BJ (cell line): ENCODE results near the gene XYLB. TPM values are rescaled to one million over a fixed set of nuclear protein-coding genes. Genes with fewer than 3 reads are reported as not detected.
"Not testable (repeated sequence)": the region's sequence is repeated elsewhere in the genome, so short reads cannot be mapped to it uniquely, and the experiment has no call there.

Source experiments
- CTCF ChIA-PET: fragments of 350-600 bp; formaldehyde crosslinking; extraction: SDS; loops from one replicate; lab custom pipeline; 2021; ENCODE audit warnings: antibody characterized with exemption, inconsistent platforms; lab: Yijun Ruan, JAX
- POLR2A ChIA-PET: fragments of 300-600 bp; sonication (Branson Sonifier 250); formaldehyde crosslinking; extraction: SDS; loops from one replicate; lab custom pipeline; 2021; ENCODE audit warnings: antibody characterized with exemption; lab: Charles Lee
- DNase-seq: peaks from one replicate; pipeline ENCODE4 v3.0.0-alpha.2; 2011; ENCODE audit warnings: low read depth
- H3K27me3 ChIP-seq: 2 replicates; pipeline ENCODE4 v1.6.0; 2011; ENCODE audit warnings: low read length; ENCODE audit not compliant: control insufficient read depth, insufficient read depth
- H3K36me3 ChIP-seq: 2 replicates; pipeline ENCODE4 v1.5.1; 2011; ENCODE audit warnings: low read length; ENCODE audit not compliant: control insufficient read depth, insufficient read depth
- H3K4me3 ChIP-seq: 2 replicates; pipeline ENCODE4 v1.5.1; 2011; ENCODE audit warnings: low read depth, mild to moderate bottlenecking, control low read depth, low read length
- polyA minus RNA-seq: library from RNA; depleted of rRNA, polyadenylated mRNA; stranded (reverse); fragments of >200 nt; gene quantifications from 2 replicates; pipeline ENCODE4 v1.2.3, GENCODE V29; 2011; rRNA and poly(A)+ RNA removed
- polyA plus RNA-seq: library from polyadenylated mRNA; depleted of rRNA; stranded (reverse); fragments of >200 nt; gene quantifications from 2 replicates; pipeline ENCODE4 v1.2.3, GENCODE V29; 2011; rRNA removed
- TF ChIP-seq, protein P1 (sequence below): IDR thresholded peaks from 2 replicates; pipeline ENCODE4 v1.5.1; 2011; ENCODE audit warnings: low read depth, mild to moderate bottlenecking, control low read depth, inconsistent platforms, low read length, moderate library complexity; ENCODE audit not compliant: insufficient read depth

Gene XYLB
- polyA plus RNA-seq (3.0 and 3.2 TPM in 2 replicates), polyA minus RNA-seq (5.2 and 5.3 TPM in 2 replicates)

DNA sequence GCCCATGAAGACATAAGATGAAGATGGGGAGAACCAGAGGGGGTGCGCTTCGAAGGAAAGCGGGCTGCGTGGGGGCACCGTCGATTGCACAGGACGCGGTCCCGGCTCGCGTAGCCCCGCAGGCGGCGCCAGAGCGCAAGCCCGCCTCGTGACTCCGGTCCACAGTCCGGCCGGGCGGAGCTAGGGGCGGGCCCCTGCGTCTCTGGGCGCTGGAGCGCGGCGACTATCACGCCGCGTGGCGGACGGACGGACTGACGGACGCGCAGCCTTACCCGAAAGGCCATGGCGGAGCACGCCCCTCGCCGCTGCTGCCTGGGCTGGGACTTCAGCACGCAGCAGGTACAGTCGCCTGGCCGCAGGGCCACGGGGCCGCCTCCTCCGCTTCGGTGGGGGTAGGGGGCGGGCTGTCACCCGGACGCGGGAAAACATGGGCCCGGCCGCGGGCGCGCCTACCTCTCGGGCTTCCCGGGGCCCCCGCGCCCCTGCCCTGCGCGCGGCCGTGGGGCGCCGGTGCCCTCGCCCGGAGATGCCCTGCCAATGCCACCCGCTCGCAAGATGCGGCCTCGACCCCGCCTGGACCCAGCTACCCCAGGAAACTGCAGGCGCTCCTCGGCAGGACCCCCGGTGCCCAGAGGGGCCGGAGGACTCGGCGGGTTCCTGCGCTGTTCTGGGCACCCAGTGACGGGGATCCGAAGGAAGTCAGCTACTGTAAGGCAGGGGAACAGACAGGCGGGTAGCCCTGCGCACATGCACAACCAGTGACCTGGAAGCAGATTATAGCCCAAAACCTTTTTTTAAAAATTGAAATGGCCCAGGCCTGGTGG lies at the start of gene XYLB:
Gene XYLB (plus strand): TSS at position 199 of the 824 bp plus-strand sequence. CDS start 84 bp downstream, at position 283.
- Histone ChIP-seq H3K4me3 (peak within 1 kb of the TSS; percentile 74), H3K36me3 (no peaks in the 10 kb centered on the region; the same call in 1 of the 2 replicates), H3K27me3 (no peaks in the 10 kb centered on the region)
- ChIA-PET CTCF (interaction anchor here (0.5 to 6.9 kb wide), 44 partner anchors 9 to 831 kb away, joined by 3 to 112 read pairs (median 4); partner anchors contain the start of gene EXOG), POLR2A (no interaction called here)
- no peak for DNase-seq
- TF ChIP-seq, protein P1, sequence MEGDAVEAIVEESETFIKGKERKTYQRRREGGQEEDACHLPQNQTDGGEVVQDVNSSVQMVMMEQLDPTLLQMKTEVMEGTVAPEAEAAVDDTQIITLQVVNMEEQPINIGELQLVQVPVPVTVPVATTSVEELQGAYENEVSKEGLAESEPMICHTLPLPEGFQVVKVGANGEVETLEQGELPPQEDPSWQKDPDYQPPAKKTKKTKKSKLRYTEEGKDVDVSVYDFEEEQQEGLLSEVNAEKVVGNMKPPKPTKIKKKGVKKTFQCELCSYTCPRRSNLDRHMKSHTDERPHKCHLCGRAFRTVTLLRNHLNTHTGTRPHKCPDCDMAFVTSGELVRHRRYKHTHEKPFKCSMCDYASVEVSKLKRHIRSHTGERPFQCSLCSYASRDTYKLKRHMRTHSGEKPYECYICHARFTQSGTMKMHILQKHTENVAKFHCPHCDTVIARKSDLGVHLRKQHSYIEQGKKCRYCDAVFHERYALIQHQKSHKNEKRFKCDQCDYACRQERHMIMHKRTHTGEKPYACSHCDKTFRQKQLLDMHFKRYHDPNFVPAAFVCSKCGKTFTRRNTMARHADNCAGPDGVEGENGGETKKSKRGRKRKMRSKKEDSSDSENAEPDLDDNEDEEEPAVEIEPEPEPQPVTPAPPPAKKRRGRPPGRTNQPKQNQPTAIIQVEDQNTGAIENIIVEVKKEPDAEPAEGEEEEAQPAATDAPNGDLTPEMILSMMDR = peak; percentile 77

DNA sequence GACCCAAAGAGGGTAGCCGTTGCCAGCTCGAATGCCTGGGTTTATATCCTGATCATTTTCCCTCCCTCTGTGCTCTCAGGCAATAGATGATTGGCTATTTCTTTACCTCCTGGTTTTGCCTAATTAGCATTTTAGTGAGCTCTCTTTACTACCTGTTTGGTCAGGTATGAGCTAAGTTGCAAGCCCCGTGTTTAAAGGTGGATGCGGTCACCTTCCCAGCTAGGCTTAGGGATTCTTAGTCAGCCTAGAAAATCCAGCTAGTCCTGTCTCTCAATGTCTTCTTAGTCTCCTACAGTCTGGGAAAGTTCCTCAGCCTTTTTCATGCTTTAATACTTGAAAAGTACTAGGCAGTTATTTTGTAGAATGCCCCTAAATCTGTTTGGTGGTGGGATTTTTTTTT lies 49.5 kb upstream of the XYLB start:
- H3K4me3 ChIP-seq, H3K27me3 ChIP-seq, H3K36me3 ChIP-seq, POLR2A ChIA-PET, DNase-seq: not testable (repeated sequence)
- CTCF ChIA-PET = interaction anchor here (0.9 to 4.0 kb wide), 6 partner anchors 8 to 179 kb away, joined by 3 to 32 read pairs (median 4); partner anchors contain the start of genes ACAA1 and SLC22A14

DNA sequence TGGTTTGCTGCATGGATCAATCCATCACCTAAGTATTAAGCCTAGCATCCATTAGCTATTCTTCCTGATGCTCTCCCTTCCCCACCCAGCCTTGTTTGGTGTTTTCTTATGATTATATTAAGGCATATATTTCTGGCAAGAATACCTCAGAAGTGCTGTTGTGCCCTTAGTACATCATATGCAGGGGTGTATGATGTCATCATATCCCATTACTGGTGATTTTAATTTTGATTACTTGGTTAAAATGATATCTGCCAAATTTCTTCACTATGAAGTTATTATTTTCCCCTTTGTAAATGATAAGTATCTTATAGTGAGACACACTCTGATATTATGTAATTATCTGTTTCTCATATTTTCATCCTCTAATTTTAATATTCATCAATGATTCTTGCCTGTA lies 49.0 kb upstream of the XYLB start:
- H3K36me3 ChIP-seq = no peaks in the 10 kb centered on the region
- CTCF ChIA-PET = interaction anchor here (0.6 to 4.0 kb wide), 22 partner anchors 8 to 323 kb away, joined by 3 to 32 read pairs (median 4); partner anchors contain the start of genes ACAA1, SLC22A14 and XYLB
- no peak for DNase-seq
- H3K27me3 ChIP-seq = no peaks in the 10 kb centered on the region; the same call in 1 of the 2 replicates
- POLR2A ChIA-PET = no interaction called here
- H3K4me3 ChIP-seq = no peak overlapping the region
- TF ChIP-seq, protein P1 = no peak

DNA sequence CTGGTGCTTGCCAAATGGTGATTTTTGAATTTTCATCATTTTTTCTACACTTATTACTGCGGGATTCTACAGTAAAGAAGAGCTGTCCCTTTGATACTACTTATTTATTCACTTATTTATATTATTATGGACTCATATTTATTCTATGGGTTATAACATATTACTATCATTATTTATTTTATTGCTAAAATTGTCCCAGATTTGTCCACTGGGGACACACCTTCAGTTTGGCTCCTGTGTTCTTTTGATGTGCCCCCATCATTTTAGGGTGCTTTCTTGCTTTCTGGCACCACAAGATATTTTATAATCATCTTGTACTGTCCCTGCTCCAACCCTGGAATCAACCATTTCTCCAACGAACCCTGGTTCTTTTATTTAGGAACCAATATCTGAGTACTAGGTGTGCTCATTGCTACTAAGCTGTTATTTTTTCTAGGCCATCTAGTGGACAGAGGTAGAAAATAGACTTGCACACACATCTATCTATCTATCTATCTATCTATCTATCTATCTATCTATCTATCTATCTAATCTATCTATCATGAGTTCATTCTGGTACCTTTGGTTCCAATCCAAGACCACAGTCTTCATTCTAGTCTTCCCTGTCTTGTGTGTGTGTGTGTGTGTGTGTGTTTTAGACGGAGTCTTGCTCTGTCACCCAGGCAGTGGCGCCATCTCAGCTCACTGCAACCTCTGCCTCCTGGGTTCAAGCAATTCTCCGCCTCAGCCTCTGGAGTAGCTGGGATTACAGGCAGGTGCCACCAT lies 48.5 kb upstream of the XYLB start:
- DNase-seq = no peak
- TF ChIP-seq, protein P1 = peak; percentile 52
- Histone ChIP-seq H3K4me3 (no peak overlapping the region), H3K27me3 (no peaks in the 10 kb centered on the region; the same call in 1 of the 2 replicates), H3K36me3 (no peaks in the 10 kb centered on the region)
- CTCF ChIA-PET = interaction anchor here (0.6 to 4.0 kb wide), 23 partner anchors 9 to 323 kb away, joined by 3 to 32 read pairs (median 4); partner anchors contain the start of genes ACAA1, SLC22A14 and XYLB
- POLR2A ChIA-PET = no interaction called here

DNA sequence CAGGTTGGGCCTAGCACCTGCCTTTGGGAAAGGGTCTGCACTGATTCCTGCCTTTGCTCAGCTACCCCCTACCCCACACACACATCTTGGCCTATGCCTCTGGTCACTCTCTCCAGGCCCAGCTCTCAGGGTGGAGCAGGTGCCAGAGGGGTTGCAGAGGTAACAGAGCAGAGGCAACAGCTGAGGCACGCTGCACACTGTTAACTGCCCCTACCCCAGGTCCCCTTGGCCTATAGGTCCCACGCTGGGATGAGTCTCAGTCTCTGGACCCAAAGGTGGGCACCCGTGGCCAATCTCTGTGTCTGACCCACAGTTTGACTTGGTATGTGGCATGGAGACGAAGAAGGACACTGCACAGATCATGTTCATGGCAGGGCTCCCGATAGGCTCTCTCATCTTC lies 39.6 kb upstream of the XYLB start:
- no peak for DNase-seq
- ChIA-PET CTCF (interaction anchor here (1.7 kb wide), 1 partner anchor 9 kb away, joined by 4 read pairs; no protein-coding TSS in a partner anchor), POLR2A (no interaction called here)
- no peaks in the 10 kb centered on the region; the same call in 1 of the 2 replicates for H3K27me3 ChIP-seq
- H3K4me3 ChIP-seq = no peak overlapping the region
- TF ChIP-seq, protein P1 = no peak
- H3K36me3 ChIP-seq = no peaks in the 10 kb centered on the region
